HG03342 (cell line): ENCODE results near the gene RCC2.
"Not testable (repeated sequence)": the region's sequence is repeated elsewhere in the genome, so short reads cannot be mapped to it uniquely, and the experiment has no call there.

ENCODE experiments used
- ATAC-seq: cut with Tn5 transposase; IDR thresholded peaks from one replicate; pipeline ENCODE4 v1.9.1; 2021; ENCODE audit warnings: mild to moderate bottlenecking, moderate library complexity; ENCODE audit not compliant: unreplicated experiment

The RCC2 gene

DNA sequence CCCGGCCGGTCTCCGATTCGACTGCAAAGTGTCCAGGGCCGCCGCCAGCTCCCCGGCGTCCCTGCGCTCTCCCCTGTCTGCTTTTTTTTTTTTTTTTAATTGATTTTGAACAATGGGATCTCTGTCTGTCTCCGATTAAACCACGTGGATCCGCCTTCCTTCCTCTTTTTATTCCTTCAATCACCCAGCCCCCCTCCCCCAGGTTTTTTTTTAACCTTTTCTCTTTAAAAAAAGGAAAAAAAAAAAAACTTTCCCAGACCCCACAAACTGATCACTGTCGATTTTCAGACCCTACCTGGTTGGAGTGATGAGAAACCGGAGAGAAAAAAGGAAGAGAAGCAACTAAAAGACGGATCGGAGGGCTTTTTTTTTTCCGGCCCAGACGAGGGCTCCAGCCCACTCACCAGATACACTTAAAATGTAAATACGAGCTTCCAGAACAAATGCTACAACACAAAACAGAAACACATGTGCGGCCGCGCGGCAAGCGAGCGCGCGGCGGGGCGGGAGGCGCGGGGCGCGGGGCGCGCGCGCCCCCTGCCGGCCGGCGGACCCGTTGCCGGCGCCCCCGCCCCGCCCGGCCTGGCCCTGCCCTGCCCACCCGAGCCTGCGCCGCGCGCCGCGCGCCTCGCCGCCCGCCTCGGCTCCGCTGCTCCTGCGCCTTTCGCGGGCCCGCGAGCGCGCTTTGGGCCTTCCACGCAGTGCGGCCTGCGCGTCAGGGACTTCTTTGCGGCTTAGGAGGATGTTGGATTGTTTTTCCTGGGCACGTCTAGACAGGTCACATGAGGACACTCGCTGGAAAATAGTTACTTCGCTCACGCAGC is at the start of gene RCC2:
TSS of gene RCC2 (minus strand) at position 428 of the 824 bp plus-strand sequence. CDS start 1,163 bp downstream, outside the sequence.
- no peak for ATAC-seq

GRCh38 chr1:17486242-17486641 is 46.8 kb upstream of the RCC2 start:
- no peak for ATAC-seq

DNA sequence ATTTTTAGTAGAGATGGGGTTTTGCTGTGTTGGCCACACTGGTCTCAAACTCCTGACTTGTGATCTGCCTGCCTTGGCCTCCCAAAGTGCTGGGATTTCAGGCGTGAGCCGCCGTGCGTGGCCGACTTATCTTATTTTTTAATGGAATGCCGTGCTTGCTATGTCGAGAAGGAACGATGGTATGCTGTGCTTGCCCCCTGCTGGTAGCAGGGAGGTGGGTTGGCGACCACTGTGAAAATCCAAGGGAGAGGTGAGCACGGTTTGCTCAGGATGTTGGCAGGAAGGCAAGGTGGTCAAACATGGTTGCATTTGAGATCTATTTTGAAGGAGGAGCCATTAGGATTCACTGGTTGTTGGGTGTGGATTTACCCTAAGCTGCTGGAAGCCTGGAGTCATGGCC is 45.8 kb upstream of the RCC2 start:
- ATAC-seq, result no peak

DNA sequence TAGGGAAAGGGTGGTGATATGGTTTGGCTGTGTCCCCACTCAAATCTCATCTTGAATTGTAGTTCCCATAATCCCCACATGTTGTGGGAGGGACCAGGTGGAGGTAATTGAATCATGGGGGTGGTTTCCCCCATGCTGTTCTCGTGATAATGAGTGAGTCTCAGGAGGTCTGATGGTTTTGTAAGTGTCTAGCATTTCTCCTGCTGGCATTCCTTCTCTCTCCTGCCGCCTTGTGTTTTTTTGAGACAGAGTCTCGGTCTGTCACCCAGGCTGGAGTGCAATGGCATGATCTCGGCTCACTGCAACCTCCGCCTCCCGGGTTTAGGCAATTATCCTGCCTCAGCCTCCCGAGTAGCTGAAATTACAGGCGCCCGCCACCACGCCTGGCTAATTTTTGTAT is 42.5 kb upstream of the RCC2 start:
- not testable (repeated sequence) for ATAC-seq

GRCh38 chr1:17480846-17481245 is 41.4 kb upstream of the RCC2 start:
- ATAC-seq, result no peak

GRCh38 chr1:17475752-17476151 is 36.3 kb upstream of the RCC2 start:
- no peak for ATAC-seq

DNA sequence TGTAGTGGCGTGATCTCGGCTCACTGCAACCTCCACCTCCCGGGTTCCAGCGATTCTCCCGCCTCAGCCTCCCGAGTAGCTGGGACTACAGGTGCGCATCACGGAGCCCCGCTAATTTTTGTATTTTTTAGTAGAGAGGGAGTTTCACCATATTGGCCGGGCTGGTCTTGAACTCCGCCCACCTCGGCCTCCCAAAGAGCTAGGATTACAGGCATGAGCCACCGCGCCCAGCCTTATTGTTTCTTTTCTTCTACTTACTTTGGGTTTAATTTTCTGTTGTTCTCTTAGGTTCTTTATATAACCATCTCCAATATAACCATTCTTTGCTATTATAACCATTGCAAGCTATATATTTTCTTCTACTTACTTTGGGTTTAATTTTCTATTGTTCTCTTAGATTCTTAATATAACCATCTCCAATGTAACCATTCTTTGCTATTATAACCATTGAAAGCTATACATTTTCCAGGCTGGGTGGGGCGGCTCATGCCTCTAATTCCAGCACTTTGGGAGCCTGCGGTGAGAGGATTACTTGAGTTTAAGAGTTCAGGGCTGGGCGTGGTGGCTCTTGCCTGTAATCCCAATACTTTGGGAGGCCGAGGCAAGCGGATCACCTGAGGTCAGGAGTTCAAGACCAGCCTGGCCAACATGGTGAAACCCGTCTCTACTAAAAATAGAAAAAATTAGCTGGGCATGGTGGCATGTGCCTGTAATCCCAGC is 35.5 kb upstream of the RCC2 start:
- not testable (repeated sequence) for ATAC-seq

- no peak for ATAC-seq
Observed at GRCh38 chr1:17472814-17473213, 33.3 kb upstream of the RCC2 start.

- ATAC-seq, result no peak
Observed at GRCh38 chr1:17471393-17471792, 31.9 kb upstream of the RCC2 start.

GRCh38 chr1:17470021-17470799 is 30.7 kb upstream of the RCC2 start:
- no peak for ATAC-seq

GRCh38 chr1:17468357-17469265 is 29.1 kb upstream of the RCC2 start:
- not testable (repeated sequence) for ATAC-seq

- no peak for ATAC-seq
Observed at GRCh38 chr1:17466359-17466758, 26.9 kb upstream of the RCC2 start.

DNA sequence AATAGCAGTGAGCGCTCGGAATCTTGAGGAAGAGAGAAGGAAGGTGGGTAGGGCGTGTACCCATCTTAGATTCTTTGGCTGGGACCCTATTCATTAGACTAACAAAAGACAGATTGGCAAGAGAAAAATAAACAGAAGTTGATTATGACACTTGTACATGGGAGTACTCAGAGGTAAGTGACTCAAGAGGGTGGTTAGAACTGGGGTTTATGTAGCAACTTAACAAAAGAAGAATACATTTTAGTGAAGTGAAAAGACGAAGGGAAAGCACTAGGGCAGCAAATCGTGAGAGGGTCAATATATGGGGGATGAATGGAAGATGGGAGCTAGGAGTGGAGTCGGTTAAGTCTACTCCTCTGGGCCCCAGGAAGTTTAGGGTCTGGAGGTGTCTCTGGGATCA is 25.8 kb upstream of the RCC2 start:
- ATAC-seq, result no peak

- no peak for ATAC-seq
Observed at GRCh38 chr1:17463991-17464390, 24.5 kb upstream of the RCC2 start.

GRCh38 chr1:17462669-17463068 is 23.2 kb upstream of the RCC2 start:
- ATAC-seq, result no peak

GRCh38 chr1:17460219-17460618 is 20.7 kb upstream of the RCC2 start:
- ATAC-seq, result no peak

- no peak for ATAC-seq
Observed at GRCh38 chr1:17458794-17459193, 19.3 kb upstream of the RCC2 start.

- ATAC-seq, result no peak
Observed at GRCh38 chr1:17452686-17453085, 13.2 kb upstream of the RCC2 start.

GRCh38 chr1:17452203-17452602 is 12.7 kb upstream of the RCC2 start:
- ATAC-seq, result not testable (repeated sequence)

DNA sequence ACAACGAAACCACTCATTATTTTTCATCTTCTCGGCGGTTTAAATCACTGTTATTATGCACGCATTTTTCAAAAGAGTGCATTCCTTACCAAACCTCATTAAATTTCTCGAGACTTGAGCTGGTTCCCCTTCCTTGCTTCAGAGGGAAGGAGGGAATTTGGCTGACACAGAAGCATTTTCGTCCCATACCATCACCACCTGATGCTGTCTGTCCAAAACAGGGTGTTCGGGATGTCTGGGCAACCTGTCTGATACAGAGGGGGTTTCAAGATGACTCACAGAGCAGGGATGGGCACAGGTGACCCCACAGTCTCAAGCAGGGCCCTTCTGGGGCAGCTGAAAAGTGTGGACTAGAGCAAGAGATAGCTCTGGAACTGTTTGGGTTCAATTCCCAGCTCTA is 12.3 kb upstream of the RCC2 start:
- no peak for ATAC-seq
